GM12878 (cell line): ENCODE results near the gene IQCH. TPM values are rescaled to one million over a fixed set of nuclear protein-coding genes. Genes with fewer than 3 reads are reported as not detected.

Experiments used
- ATAC-seq: fragments of 200-7000 bp; cut with Tn5 transposase; 3 replicates; pipeline ENCODE4 v1.9.1; 2020; ENCODE audit warnings: mild to moderate bottlenecking, moderate library complexity
- BruUV-seq: library from RNA; stranded (reverse); fragments of 400-500 nt; replicated peaks from 2 replicates; lab custom pipeline; 2021; lab: Mats Ljungman, UMichigan
- CTCF ChIA-PET: fragments of 300-600 bp; sonication (Branson Sonifier 250); formaldehyde crosslinking; extraction: SDS; loops from one replicate; lab custom pipeline; 2021; ENCODE audit warnings: inconsistent platforms; lab: Yijun Ruan, JAX
- POLR2A ChIA-PET: fragments of 350-600 bp; formaldehyde crosslinking; extraction: SDS; loops from one replicate; lab custom pipeline; 2021; ENCODE audit warnings: inconsistent platforms; lab: Charles Lee
- RAD21 ChIA-PET: fragments of 300-600 bp; sonication (Branson Sonifier 250); formaldehyde crosslinking; loops from one replicate; lab custom pipeline; 2023; ENCODE audit warnings: antibody characterized with exemption; ENCODE audit not compliant: unreplicated experiment; lab: Charles Lee
- SMC1A ChIA-PET: fragments of 300-600 bp; sonication (Branson Sonifier 250); formaldehyde crosslinking; loops from one replicate; lab custom pipeline; 2023; ENCODE audit not compliant: unreplicated experiment, uncharacterized antibody; lab: Charles Lee
- DNase-seq: peaks from one replicate; pipeline ENCODE4 v3.0.0-alpha.2; 2011; ENCODE audit warnings: low read depth, low spot score
- FAIRE-seq: peaks from 3 replicates; lab custom pipeline; 2011; peaks lifted over from hg19 to GRCh38; lab: Jason Lieb, UNC
- H2AFZ ChIP-seq: 2 replicates; pipeline ENCODE4 v1.6.0; 2011; ENCODE audit warnings: low read depth, low read length, control low read depth; ENCODE audit not compliant: control insufficient read depth
- H3K27ac ChIP-seq: 2 replicates; pipeline ENCODE4 v1.5.1; 2011; ENCODE audit warnings: control low read depth; ENCODE audit not compliant: control insufficient read depth, insufficient read depth
- H3K27me3 ChIP-seq, 2 experiments: replicated peaks in 1 of 2; 2 replicates each; pipeline versions ENCODE4 v1.6.0 to v1.6.1; 2011; ENCODE audit warnings: low read length in 1 of 2; ENCODE audit not compliant: control insufficient read depth in 2 of 2, insufficient read depth in 2 of 2
- H3K36me3 ChIP-seq, 2 experiments: 2 replicates each; pipeline ENCODE4 v1.5.1; 2011; ENCODE audit warnings: low read length in 1 of 2; ENCODE audit not compliant: control insufficient read depth in 2 of 2, insufficient read depth in 2 of 2
- H3K4me1 ChIP-seq: 2 replicates; pipeline ENCODE4 v1.6.1; 2011; ENCODE audit warnings: mild to moderate bottlenecking, low read length, moderate library complexity, mixed read lengths; ENCODE audit not compliant: control insufficient read depth, insufficient read depth
- H3K4me2 ChIP-seq: 2 replicates; pipeline ENCODE4 v1.6.0; 2011; ENCODE audit warnings: control low read depth; ENCODE audit not compliant: control insufficient read depth, insufficient read depth
- H3K4me3 ChIP-seq: fragments of 200-600 bp; sonication (generic); 2 replicates; pipeline ENCODE4 v1.5.1; 2016
- H3K79me2 ChIP-seq: 2 replicates; pipeline ENCODE4 v1.6.0; 2011; ENCODE audit warnings: low read length; ENCODE audit not compliant: control insufficient read depth, insufficient read depth
- H3K9ac ChIP-seq: 2 replicates; pipeline ENCODE4 v1.8.0; 2011; ENCODE audit warnings: low read length, control low read depth, mixed read lengths; ENCODE audit not compliant: control insufficient read depth, insufficient read depth
- H3K9me3 ChIP-seq: replicated peaks from 3 replicates; pipeline ENCODE4 v1.5.1; 2011; ENCODE audit warnings: mild to moderate bottlenecking, low read length; ENCODE audit not compliant: control insufficient read depth, insufficient read depth
- H4K20me1 ChIP-seq: 2 replicates; pipeline ENCODE4 v1.6.0; 2011; ENCODE audit not compliant: control insufficient read depth, insufficient read depth
- CBX3 ChIP-seq: fragments of 200-600 bp; sonication (generic); IDR thresholded peaks from 2 replicates; pipeline ENCODE4 v1.6.1; 2016; ENCODE audit warnings: low read depth, borderline replicate concordance
- CEBPZ ChIP-seq: fragments of 150-350 bp; IDR thresholded peaks from 2 replicates; pipeline ENCODE4 v1.6.1; 2016; ENCODE audit warnings: low read depth, low read length
- E4F1 ChIP-seq: fragments of 450-650 bp; IDR thresholded peaks from 2 replicates; pipeline ENCODE4 v1.6.1; 2018; ENCODE audit warnings: borderline replicate concordance, mild to moderate bottlenecking; ENCODE audit not compliant: partially characterized antibody
- EZH2 ChIP-seq: IDR thresholded peaks from 2 replicates; pipeline ENCODE4 v1.6.1; 2012; ENCODE audit warnings: low read depth, mild to moderate bottlenecking, control low read depth, inconsistent platforms, low read length, borderline replicate concordance; ENCODE audit not compliant: control insufficient read depth
- HDGF ChIP-seq: fragments of 450-650 bp; IDR thresholded peaks from 2 replicates; pipeline ENCODE4 v1.6.1; 2016; ENCODE audit warnings: antibody characterized with exemption
- IKZF2 ChIP-seq, 2 experiments: fragments of 450-650 bp; IDR thresholded peaks; 2 replicates each; pipeline ENCODE4 v1.6.1; 2017; ENCODE audit warnings: mild to moderate bottlenecking in 2 of 2, moderate library complexity in 2 of 2
- LARP7 ChIP-seq: fragments of 450-650 bp; IDR thresholded peaks from 2 replicates; pipeline ENCODE4 v1.6.1; 2017; ENCODE audit warnings: mild to moderate bottlenecking
- MYB ChIP-seq: fragments of 150-350 bp; IDR thresholded peaks from 2 replicates; pipeline ENCODE4 v1.6.1; 2014; ENCODE audit warnings: mild to moderate bottlenecking, low read depth, low read length, borderline replicate concordance
- NFXL1 ChIP-seq: fragments of 450-650 bp; IDR thresholded peaks from 2 replicates; pipeline ENCODE4 v1.6.1; 2017; ENCODE audit warnings: antibody characterized with exemption, mild to moderate bottlenecking, borderline replicate concordance
- RUNX3 ChIP-seq: IDR thresholded peaks from 2 replicates; pipeline ENCODE4 v1.6.1; 2012; ENCODE audit warnings: low read length, inconsistent platforms
- TARDBP ChIP-seq: IDR thresholded peaks from 2 replicates; pipeline ENCODE4 v1.6.1; 2016; ENCODE audit warnings: borderline replicate concordance
- WRNIP1 ChIP-seq: IDR thresholded peaks from 2 replicates; pipeline ENCODE4 v1.6.1; 2011; ENCODE audit warnings: low read depth, low read length, improper control_type of control experiment, borderline replicate concordance
- WGBS: methylation state at CpG from one replicate; pipeline ENCODE4 v1.1.6; 2016; ENCODE audit warnings: low lambda C conversion rate; ENCODE audit not compliant: insufficient replicate concordance, insufficient coverage; ENCODE audit errors: missing lambda C conversion rate; 5-methylcytosine and 5-hydroxymethylcytosine counted together
- in situ Hi-C: fragments of 300-500 bp; cut with MboI; formaldehyde crosslinking; loops from 9 replicates; pipeline ENCODE4 v1.14.3; 2018; ENCODE audit warnings: mixed read lengths
- intact Hi-C: fragments of 100-400 bp; cut with micrococcal nuclease; formaldehyde crosslinking; loops from one replicate; pipeline ENCODE4 v1.14.2; 2022; ENCODE audit not compliant: unreplicated experiment
- polyA plus RNA-seq, 11 experiments: library from polyadenylated mRNA; depleted of rRNA in 4 of 11; unstranded in 6 of 11; stranded (reverse) in 5 of 11; fragments of >200 nt; fragmentation: Nextera tagmentation in 4 of 11; fragmentation: Illumina TruSeq in 1 of 11; extraction: Ambion mirVana in 4 of 11; extraction: Trizol in 1 of 11; gene quantifications; 1 replicate in 1 of 11; 2 replicates in 10 of 11; pipeline versions ENCODE4 v1.2.1 to v1.2.3, GENCODE V29; 2011 to 2016; ENCODE audit warnings: inconsistent platforms in 2 of 11, missing spikeins in 2 of 11, low read depth in 1 of 11
- total RNA-seq, 4 experiments: library from RNA; depleted of rRNA in 3 of 4; stranded (reverse); fragments of >200 nt in 3 of 4; fragmentation: Illumina TruSeq in 1 of 4; extraction: Trizol in 1 of 4; gene quantifications; 2 replicates each; pipeline versions ENCODE4 v1.2.1 to v1.2.3, GENCODE V29; 2013 to 2021
- TF ChIP-seq, protein P1 (sequence below): fragments of 450-650 bp; IDR thresholded peaks from 2 replicates; pipeline ENCODE4 v1.6.1; 2017; ENCODE audit warnings: antibody characterized with exemption, mild to moderate bottlenecking, moderate library complexity
- TF ChIP-seq, protein P2 (sequence below): IDR thresholded peaks from 2 replicates; pipeline ENCODE4 v1.6.1; 2011; ENCODE audit warnings: low read depth, mild to moderate bottlenecking, low read length, moderate library complexity, borderline replicate concordance; ENCODE audit errors: extremely low read depth

The IQCH gene
- total and polyA plus RNA-seq, 10 of the 15 experiments (the other 5 are each of a cell fraction or from before 2014, with no cell fraction given): 0.29 to 1.3 (median 0.99) TPM

DNA sequence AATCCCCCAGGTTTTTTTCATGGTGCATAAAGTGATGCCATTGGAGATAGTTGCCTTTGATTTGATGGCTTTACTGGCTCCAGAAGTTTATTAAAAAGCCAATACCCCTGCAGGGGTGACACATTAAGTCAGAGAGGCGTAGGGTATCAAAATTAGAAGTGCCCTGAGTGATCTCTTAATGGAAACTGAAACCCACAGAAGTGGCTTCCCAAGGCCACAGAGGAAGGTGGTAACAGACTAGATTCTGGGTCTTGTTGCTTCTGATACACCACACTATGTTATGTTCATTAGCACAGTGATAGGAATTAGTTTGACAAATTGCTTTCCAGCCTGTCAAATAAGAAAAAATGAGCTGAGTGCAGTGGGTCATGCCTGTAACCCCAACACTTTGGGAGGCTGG, 112.3 kb downstream of the IQCH start (continued):
- TF ChIP-seq E4F1 (no peak), TARDBP (no peak)
- TF ChIP-seq, protein P1, sequence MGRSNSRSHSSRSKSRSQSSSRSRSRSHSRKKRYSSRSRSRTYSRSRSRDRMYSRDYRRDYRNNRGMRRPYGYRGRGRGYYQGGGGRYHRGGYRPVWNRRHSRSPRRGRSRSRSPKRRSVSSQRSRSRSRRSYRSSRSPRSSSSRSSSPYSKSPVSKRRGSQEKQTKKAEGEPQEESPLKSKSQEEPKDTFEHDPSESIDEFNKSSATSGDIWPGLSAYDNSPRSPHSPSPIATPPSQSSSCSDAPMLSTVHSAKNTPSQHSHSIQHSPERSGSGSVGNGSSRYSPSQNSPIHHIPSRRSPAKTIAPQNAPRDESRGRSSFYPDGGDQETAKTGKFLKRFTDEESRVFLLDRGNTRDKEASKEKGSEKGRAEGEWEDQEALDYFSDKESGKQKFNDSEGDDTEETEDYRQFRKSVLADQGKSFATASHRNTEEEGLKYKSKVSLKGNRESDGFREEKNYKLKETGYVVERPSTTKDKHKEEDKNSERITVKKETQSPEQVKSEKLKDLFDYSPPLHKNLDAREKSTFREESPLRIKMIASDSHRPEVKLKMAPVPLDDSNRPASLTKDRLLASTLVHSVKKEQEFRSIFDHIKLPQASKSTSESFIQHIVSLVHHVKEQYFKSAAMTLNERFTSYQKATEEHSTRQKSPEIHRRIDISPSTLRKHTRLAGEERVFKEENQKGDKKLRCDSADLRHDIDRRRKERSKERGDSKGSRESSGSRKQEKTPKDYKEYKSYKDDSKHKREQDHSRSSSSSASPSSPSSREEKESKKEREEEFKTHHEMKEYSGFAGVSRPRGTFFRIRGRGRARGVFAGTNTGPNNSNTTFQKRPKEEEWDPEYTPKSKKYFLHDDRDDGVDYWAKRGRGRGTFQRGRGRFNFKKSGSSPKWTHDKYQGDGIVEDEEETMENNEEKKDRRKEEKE: no peak

- 85% methylated on average over 2 of the region's 2 CpGs for WGBS
- intact Hi-C loops: no loop called here
- ATAC-seq (no peak), FAIRE-seq (no peak), DNase-seq (no peak)
- ChIA-PET CTCF (no interaction called here), RAD21 (no interaction called here), POLR2A (no interaction called here), SMC1A (no interaction called here)
- Histone ChIP-seq H3K4me1 (no peaks in the 10 kb centered on the region), H3K27ac (no peak overlapping the region), H3K4me2 (no peak overlapping the region), H3K9me3 (no peaks in the 10 kb centered on the region), H3K4me3 (no peak overlapping the region), H3K79me2 (no peaks in the 10 kb centered on the region), H4K20me1 (no peaks in the 10 kb centered on the region), H2AFZ (no peak overlapping the region), H3K36me3 (no peaks in the 10 kb centered on the region), H3K27me3 (no peaks in the 10 kb centered on the region), H3K9ac (no peak overlapping the region)
- in situ Hi-C loops: no loop called here
- BruUV-seq: no TSS peak
- TF ChIP-seq MYB (no peak), IKZF2 (IDR thresholded peaks at IDR 0.05) (no peak), CBX3 (no peak), RUNX3 (no peak), LARP7 (no peak), WRNIP1 (no peak), CEBPZ (no peak), HDGF (no peak), EZH2 (no peak), NFXL1 (no peak)
- TF ChIP-seq, protein P2, sequence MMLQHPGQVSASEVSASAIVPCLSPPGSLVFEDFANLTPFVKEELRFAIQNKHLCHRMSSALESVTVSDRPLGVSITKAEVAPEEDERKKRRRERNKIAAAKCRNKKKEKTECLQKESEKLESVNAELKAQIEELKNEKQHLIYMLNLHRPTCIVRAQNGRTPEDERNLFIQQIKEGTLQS: no peak
Measured at GRCh38 chr15:67369359-67369998, 114.9 kb downstream of the IQCH start.
